HEK293 (cell line): Measurements from ENCODE around the gene FRYL.

Experiments used
- CTCF ChIA-PET: fragments of 350-600 bp; formaldehyde crosslinking; extraction: SDS; loops from one replicate; lab custom pipeline; 2021; ENCODE audit warnings: antibody characterized with exemption; lab: Yijun Ruan, JAX
- POLR2A ChIA-PET: fragments of 300-600 bp; formaldehyde crosslinking; extraction: SDS; loops from one replicate; lab custom pipeline; 2020; ENCODE audit warnings: antibody characterized with exemption, inconsistent platforms; lab: Yijun Ruan, JAX
- H3K27ac ChIP-seq: fragments of 200-500 bp; sonication (Bioruptor generic); 2 replicates; pipeline ENCODE4 v1.5.1; 2014; ENCODE audit warnings: low read depth, low read length, control low read depth, inconsistent platforms; ENCODE audit errors: extremely low read depth
- H3K36me3 ChIP-seq, 2 experiments: fragments of 200-500 bp in 1 of 2; sonication (Bioruptor generic) in 1 of 2; 1 replicate in 1 of 2; 2 replicates in 1 of 2; pipeline ENCODE4 v1.5.1; 2014 to 2017; ENCODE audit warnings: inconsistent platforms in 2 of 2, low read length in 2 of 2; ENCODE audit not compliant: control insufficient read depth in 2 of 2, insufficient read depth in 1 of 2
- H3K4me1 ChIP-seq: fragments of 200-500 bp; sonication (Bioruptor generic); 2 replicates; pipeline ENCODE4 v1.5.1; 2014; ENCODE audit warnings: mild to moderate bottlenecking, low read length, inconsistent platforms; ENCODE audit not compliant: control insufficient read depth, insufficient read depth
- H3K4me3 ChIP-seq: 2 replicates; pipeline ENCODE4 v1.5.1; 2011; ENCODE audit warnings: low read depth, mild to moderate bottlenecking, control low read depth, low read length, moderate library complexity
- H3K9me3 ChIP-seq: fragments of 200-500 bp; sonication (Bioruptor generic); 2 replicates; pipeline ENCODE4 v1.5.1; 2014; ENCODE audit warnings: low read depth, low read length, inconsistent platforms; ENCODE audit not compliant: control insufficient read depth, insufficient read depth
- GFI1B ChIP-seq: fragments of 450-650 bp; formaldehyde crosslinking; IDR thresholded peaks from 2 replicates; pipeline ENCODE4 v1.5.1; 2016; ENCODE audit warnings: missing biosample characterization, missing genetic modification characterization
- GLI2 ChIP-seq: fragments of 450-650 bp; formaldehyde crosslinking; IDR thresholded peaks from 2 replicates; pipeline ENCODE4; 2017; ENCODE audit warnings: missing biosample characterization, missing genetic modification characterization, low read depth, borderline replicate concordance
- KLF10 ChIP-seq: fragments of 450-650 bp; IDR thresholded peaks from 2 replicates; pipeline ENCODE4 v1.5.1; 2018; ENCODE audit warnings: missing biosample characterization, mild to moderate bottlenecking, missing genetic modification characterization
- KLF16 ChIP-seq: fragments of 450-650 bp; formaldehyde crosslinking; IDR thresholded peaks from 2 replicates; pipeline ENCODE4 v1.5.1; 2017; ENCODE audit warnings: missing biosample characterization, missing genetic modification characterization
- MYNN ChIP-seq: fragments of 450-650 bp; formaldehyde crosslinking; IDR thresholded peaks from 2 replicates; pipeline ENCODE4 v1.5.1; 2016; ENCODE audit warnings: missing biosample characterization, missing genetic modification characterization, borderline replicate concordance
- OVOL3 ChIP-seq: fragments of 450-650 bp; formaldehyde crosslinking; IDR thresholded peaks from 2 replicates; pipeline ENCODE4 v1.5.1; 2016; ENCODE audit warnings: missing biosample characterization, missing genetic modification characterization
- SCRT2 ChIP-seq: fragments of 450-650 bp; formaldehyde crosslinking; IDR thresholded peaks from 2 replicates; pipeline ENCODE4 v1.5.1; 2016; ENCODE audit warnings: missing biosample characterization, missing genetic modification characterization
- ZBTB8A ChIP-seq: fragments of 450-650 bp; formaldehyde crosslinking; IDR thresholded peaks from 2 replicates; pipeline ENCODE4 v1.5.1; 2016; ENCODE audit warnings: missing biosample characterization, missing genetic modification characterization
- ZNF16 ChIP-seq: fragments of 450-650 bp; formaldehyde crosslinking; IDR thresholded peaks from 2 replicates; pipeline ENCODE4 v1.5.1; 2016; ENCODE audit warnings: low read depth, missing biosample characterization, missing genetic modification characterization
- ZNF214 ChIP-seq: fragments of 450-650 bp; formaldehyde crosslinking; IDR thresholded peaks from 2 replicates; pipeline ENCODE4 v1.5.1; 2017; ENCODE audit warnings: missing biosample characterization, mild to moderate bottlenecking, missing genetic modification characterization, borderline replicate concordance
- ZNF292 ChIP-seq: fragments of 450-650 bp; formaldehyde crosslinking; IDR thresholded peaks from 2 replicates; pipeline ENCODE4 v1.5.1; 2016; ENCODE audit warnings: low read depth, missing biosample characterization, missing genetic modification characterization, borderline replicate concordance
- ZNF423 ChIP-seq: fragments of 450-650 bp; formaldehyde crosslinking; IDR thresholded peaks from 2 replicates; pipeline ENCODE4 v1.5.1; 2016; ENCODE audit warnings: missing biosample characterization, missing genetic modification characterization
- ZNF426 ChIP-seq: fragments of 450-650 bp; formaldehyde crosslinking; IDR thresholded peaks from 2 replicates; pipeline ENCODE4 v1.5.1; 2017; ENCODE audit warnings: missing biosample characterization, missing genetic modification characterization, mild to moderate bottlenecking, inconsistent platforms, moderate library complexity
- ZNF561 ChIP-seq: fragments of 450-650 bp; IDR thresholded peaks from 2 replicates; pipeline ENCODE4 v1.5.1; 2018; ENCODE audit warnings: missing biosample characterization, missing genetic modification characterization, borderline replicate concordance
- ZNF629 ChIP-seq: fragments of 450-650 bp; formaldehyde crosslinking; IDR thresholded peaks from 2 replicates; pipeline ENCODE4 v1.5.1; 2017; ENCODE audit warnings: missing biosample characterization, missing genetic modification characterization
- ZNF776 ChIP-seq: fragments of 450-650 bp; formaldehyde crosslinking; IDR thresholded peaks from 2 replicates; pipeline ENCODE4 v1.5.0; 2017; ENCODE audit warnings: missing biosample characterization, missing genetic modification characterization, borderline replicate concordance
- TF ChIP-seq, protein P1 (sequence below): fragments of 450-650 bp; IDR thresholded peaks from 2 replicates; pipeline ENCODE4 v1.5.1; 2018; ENCODE audit warnings: missing biosample characterization, mild to moderate bottlenecking, missing genetic modification characterization
- TF ChIP-seq, protein P2 (sequence below): fragments of 450-650 bp; formaldehyde crosslinking; IDR thresholded peaks from 2 replicates; pipeline ENCODE4 v1.5.1; 2017; ENCODE audit warnings: missing biosample characterization, missing genetic modification characterization
- TF ChIP-seq, protein P3 (sequence below): fragments of 450-650 bp; formaldehyde crosslinking; IDR thresholded peaks from 2 replicates; pipeline ENCODE4 v1.5.1; 2016; ENCODE audit warnings: missing biosample characterization, missing genetic modification characterization
- TF ChIP-seq, protein P4 (sequence below): IDR thresholded peaks from 2 replicates; pipeline ENCODE4 v1.6.1; 2011; ENCODE audit warnings: mild to moderate bottlenecking, low read depth, low read length, borderline replicate concordance
- TF ChIP-seq, protein P5 (sequence below): fragments of 450-650 bp; formaldehyde crosslinking; IDR thresholded peaks from 2 replicates; pipeline ENCODE4 v1.5.1; 2017; ENCODE audit warnings: missing biosample characterization, mild to moderate bottlenecking, missing genetic modification characterization, moderate library complexity
- TF ChIP-seq, protein P6 (sequence below): fragments of 450-650 bp; IDR thresholded peaks from 2 replicates; pipeline ENCODE4 v1.5.1; 2018; ENCODE audit warnings: missing biosample characterization, missing genetic modification characterization

FRYL gene

DNA sequence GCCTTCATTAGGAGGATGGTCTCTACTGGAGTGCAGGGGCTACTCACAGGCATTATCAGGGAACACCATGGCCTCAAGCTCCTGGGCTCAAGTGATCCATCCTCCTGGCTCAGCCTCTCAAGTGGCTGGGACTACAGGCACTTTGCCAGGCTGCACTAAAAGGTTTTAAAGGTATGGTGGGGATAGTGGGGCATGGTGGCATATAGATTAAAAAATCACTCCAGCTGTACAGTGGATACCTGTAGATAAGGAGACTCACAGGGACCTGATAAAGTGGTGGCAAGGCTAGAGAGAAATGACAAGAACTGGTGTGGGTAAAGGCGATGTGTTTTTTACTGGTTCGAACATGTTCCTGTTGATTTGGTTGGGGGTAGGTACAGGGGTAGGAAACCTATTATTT lies 284.1 kb downstream of the FRYL start (continued):
- TF ChIP-seq, protein P1, sequence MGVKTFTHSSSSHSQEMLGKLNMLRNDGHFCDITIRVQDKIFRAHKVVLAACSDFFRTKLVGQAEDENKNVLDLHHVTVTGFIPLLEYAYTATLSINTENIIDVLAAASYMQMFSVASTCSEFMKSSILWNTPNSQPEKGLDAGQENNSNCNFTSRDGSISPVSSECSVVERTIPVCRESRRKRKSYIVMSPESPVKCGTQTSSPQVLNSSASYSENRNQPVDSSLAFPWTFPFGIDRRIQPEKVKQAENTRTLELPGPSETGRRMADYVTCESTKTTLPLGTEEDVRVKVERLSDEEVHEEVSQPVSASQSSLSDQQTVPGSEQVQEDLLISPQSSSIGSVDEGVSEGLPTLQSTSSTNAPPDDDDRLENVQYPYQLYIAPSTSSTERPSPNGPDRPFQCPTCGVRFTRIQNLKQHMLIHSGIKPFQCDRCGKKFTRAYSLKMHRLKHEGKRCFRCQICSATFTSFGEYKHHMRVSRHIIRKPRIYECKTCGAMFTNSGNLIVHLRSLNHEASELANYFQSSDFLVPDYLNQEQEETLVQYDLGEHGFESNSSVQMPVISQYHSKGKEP = no peak
- TF ChIP-seq, protein P2, sequence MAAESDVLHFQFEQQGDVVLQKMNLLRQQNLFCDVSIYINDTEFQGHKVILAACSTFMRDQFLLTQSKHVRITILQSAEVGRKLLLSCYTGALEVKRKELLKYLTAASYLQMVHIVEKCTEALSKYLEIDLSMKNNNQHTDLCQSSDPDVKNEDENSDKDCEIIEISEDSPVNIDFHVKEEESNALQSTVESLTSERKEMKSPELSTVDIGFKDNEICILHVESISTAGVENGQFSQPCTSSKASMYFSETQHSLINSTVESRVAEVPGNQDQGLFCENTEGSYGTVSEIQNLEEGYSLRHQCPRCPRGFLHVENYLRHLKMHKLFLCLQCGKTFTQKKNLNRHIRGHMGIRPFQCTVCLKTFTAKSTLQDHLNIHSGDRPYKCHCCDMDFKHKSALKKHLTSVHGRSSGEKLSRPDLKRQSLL (tag by site-specific recombination) = no peak
- TF ChIP-seq GLI2 (tag by site-specific recombination) = no peak

DNA sequence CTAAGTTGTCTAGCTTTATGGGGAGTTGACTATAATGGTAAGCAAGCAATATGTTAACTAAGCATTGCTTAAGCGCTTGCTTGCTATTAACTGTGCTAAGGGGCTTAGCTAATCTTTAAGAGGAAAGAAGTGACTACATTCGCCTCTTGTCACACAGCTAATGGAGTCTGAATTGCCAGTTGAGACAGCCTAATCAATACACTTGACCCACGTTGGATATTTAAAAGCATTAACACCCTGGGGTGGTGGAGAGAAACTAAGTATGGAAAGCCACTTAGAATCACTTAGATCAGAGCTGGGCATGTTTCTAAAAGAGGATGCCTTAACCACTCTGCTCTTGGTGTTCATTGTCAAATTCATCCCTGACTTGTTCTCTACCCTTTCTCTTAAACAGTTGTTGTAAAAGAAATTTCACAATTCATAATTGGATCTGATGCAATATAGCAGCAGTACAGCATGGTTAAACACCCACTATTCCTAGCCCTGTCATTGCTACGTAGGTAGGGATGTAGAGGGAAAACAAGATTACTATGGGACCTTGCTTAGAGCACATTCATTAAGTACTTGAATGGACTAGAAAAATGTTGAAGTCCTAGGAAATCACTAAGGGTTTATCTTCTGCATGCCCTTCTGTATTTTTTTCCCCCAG lies 286.5 kb downstream of the FRYL start:
- Histone ChIP-seq H3K4me1 (no peaks in the 10 kb centered on the region), H3K27ac (no peak overlapping the region), H3K9me3 (no peaks in the 10 kb centered on the region), H3K4me3 (no peak overlapping the region), H3K36me3 (peaks cover 0 to 7% of the 10 kb centered on the region in 2 experiments; a peak in 2 of 3 replicates)
- TF ChIP-seq ZNF776 (tag by site-specific recombination) (no peak), ZNF426 (tag by site-specific recombination) (no peak), ZNF292 (tag by site-specific recombination) (no peak), ZNF16 (tag by site-specific recombination) (no peak), ZBTB8A (tag by site-specific recombination) (no peak)
- ChIA-PET CTCF (no interaction called here), POLR2A (no interaction called here)

DNA sequence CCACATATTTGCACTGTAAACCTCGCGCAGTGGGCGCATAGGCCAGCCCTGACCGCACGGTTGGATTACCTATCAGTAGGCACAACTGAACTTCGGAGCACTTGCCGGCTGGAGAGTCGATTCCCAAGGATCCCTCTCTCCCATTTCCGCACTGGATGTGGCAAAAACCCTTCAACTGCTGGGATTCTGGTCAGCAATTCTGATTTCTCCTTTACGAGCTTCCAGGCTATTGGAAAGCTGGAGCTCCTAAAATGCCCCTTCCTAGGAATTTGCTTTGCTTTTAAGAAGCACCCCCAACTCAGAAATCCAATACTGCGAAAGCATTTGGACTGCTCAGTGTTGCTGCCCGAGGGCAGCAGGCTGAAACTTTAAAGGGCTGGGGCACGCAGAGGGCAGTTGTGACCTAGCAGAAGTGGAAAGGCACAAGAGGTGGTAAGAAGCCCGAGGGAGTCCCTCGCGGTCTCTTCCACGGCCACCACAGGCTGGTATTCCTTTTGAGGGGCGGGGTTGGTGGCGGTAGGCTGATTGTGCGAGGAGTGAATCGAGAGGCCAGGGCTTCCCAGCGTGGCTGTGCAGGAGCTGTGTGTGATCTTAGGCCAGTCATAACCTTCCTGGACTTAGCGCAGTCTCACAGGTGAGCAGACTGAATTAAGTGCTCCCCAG lies 288.4 kb downstream of the FRYL start:
- Histone ChIP-seq H3K27ac (no peak overlapping the region), H3K36me3 (peaks cover 0 to 5% of the 10 kb centered on the region in 2 experiments; a peak in 1 of 3 replicates), H3K9me3 (no peaks in the 10 kb centered on the region), H3K4me3 (no peak overlapping the region), H3K4me1 (no peaks in the 10 kb centered on the region)
- POLR2A ChIA-PET = no interaction called here
- CTCF ChIA-PET = interaction anchor here (0.7 kb wide), 1 partner anchor 216 kb away, joined by 4 read pairs; no protein-coding TSS in a partner anchor
- TF ChIP-seq KLF16 (tag by site-specific recombination) (no peak), SCRT2 (tag by site-specific recombination) (no peak), KLF10 (tag by site-specific recombination) (no peak), MYNN (tag by site-specific recombination) (no peak), ZNF214 (no peak), GFI1B (no peak), ZNF629 (no peak), OVOL3 (tag by site-specific recombination) (no peak), ZNF561 (tag by site-specific recombination) (no peak), ZNF423 (no peak)
- TF ChIP-seq, protein P3, sequence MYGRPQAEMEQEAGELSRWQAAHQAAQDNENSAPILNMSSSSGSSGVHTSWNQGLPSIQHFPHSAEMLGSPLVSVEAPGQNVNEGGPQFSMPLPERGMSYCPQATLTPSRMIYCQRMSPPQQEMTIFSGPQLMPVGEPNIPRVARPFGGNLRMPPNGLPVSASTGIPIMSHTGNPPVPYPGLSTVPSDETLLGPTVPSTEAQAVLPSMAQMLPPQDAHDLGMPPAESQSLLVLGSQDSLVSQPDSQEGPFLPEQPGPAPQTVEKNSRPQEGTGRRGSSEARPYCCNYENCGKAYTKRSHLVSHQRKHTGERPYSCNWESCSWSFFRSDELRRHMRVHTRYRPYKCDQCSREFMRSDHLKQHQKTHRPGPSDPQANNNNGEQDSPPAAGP (tag by site-specific recombination) = no peak
- TF ChIP-seq, protein P4, sequence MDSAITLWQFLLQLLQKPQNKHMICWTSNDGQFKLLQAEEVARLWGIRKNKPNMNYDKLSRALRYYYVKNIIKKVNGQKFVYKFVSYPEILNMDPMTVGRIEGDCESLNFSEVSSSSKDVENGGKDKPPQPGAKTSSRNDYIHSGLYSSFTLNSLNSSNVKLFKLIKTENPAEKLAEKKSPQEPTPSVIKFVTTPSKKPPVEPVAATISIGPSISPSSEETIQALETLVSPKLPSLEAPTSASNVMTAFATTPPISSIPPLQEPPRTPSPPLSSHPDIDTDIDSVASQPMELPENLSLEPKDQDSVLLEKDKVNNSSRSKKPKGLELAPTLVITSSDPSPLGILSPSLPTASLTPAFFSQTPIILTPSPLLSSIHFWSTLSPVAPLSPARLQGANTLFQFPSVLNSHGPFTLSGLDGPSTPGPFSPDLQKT = no peak
- TF ChIP-seq, protein P5, sequence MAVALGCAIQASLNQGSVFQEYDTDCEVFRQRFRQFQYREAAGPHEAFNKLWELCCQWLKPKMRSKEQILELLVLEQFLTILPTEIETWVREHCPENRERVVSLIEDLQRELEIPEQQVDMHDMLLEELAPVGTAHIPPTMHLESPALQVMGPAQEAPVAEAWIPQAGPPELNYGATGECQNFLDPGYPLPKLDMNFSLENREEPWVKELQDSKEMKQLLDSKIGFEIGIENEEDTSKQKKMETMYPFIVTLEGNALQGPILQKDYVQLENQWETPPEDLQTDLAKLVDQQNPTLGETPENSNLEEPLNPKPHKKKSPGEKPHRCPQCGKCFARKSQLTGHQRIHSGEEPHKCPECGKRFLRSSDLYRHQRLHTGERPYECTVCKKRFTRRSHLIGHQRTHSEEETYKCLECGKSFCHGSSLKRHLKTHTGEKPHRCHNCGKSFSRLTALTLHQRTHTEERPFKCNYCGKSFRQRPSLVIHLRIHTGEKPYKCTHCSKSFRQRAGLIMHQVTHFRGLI = no peak
- TF ChIP-seq, protein P6, sequence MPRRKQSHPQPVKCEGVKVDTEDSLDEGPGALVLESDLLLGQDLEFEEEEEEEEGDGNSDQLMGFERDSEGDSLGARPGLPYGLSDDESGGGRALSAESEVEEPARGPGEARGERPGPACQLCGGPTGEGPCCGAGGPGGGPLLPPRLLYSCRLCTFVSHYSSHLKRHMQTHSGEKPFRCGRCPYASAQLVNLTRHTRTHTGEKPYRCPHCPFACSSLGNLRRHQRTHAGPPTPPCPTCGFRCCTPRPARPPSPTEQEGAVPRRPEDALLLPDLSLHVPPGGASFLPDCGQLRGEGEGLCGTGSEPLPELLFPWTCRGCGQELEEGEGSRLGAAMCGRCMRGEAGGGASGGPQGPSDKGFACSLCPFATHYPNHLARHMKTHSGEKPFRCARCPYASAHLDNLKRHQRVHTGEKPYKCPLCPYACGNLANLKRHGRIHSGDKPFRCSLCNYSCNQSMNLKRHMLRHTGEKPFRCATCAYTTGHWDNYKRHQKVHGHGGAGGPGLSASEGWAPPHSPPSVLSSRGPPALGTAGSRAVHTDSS = no peak
